Gastrocnemius medialis (tissue), 4 donors: ENCODE measurements around the gene EGLN2. TPM values are rescaled to one million over a fixed set of nuclear protein-coding genes. Genes with fewer than 3 reads are reported as not detected.
"Not testable (repeated sequence)": the region's sequence is repeated elsewhere in the genome, so short reads cannot be mapped to it uniquely, and the experiment has no call there.

ENCODE experiments used
- ATAC-seq, 2 donors: fragments of 150-250 bp; one replicate each; pipeline ENCODE4 v1.9.1; 2016
- DNase-seq, 2 donors: peaks; one replicate each; pipeline ENCODE4 v3.0.0-alpha.2; 2019
- H3K27ac ChIP-seq, 4 donors: fragments of 200-600 bp; sonication (generic); 1 replicate in 1 of 4; 2 replicates in 3 of 4; pipeline ENCODE4 v1.5.1; 2016 to 2018; ENCODE audit warnings: mild to moderate bottlenecking in 2 of 4, moderate library complexity in 1 of 4
- H3K27me3 ChIP-seq, 3 donors: fragments of 200-600 bp; sonication (generic) in 2 of 3; 1 replicate in 1 of 3; 2 replicates in 2 of 3; pipeline versions ENCODE4 v1.5.1 to v1.6.0; 2016 to 2019; ENCODE audit warnings: mild to moderate bottlenecking in 1 of 3, moderate library complexity in 1 of 3
- H3K36me3 ChIP-seq, 2 donors: fragments of 200-600 bp; sonication (generic) in 1 of 2; one replicate each; pipeline ENCODE4 v1.5.1; 2017 to 2018
- H3K4me1 ChIP-seq, 2 donors: fragments of 200-600 bp; sonication (generic) in 1 of 2; one replicate each; pipeline ENCODE4 v1.5.1; 2016 to 2017; ENCODE audit warnings: mild to moderate bottlenecking in 2 of 2
- H3K4me3 ChIP-seq, 4 donors: fragments of 200-600 bp; sonication (generic) in 3 of 4; 1 replicate in 1 of 4; 2 replicates in 3 of 4; pipeline ENCODE4 v1.5.1; 2016 to 2019; ENCODE audit warnings: mild to moderate bottlenecking in 2 of 4
- H3K9me3 ChIP-seq, 3 donors: fragments of 200-600 bp; sonication (generic) in 2 of 3; 1 replicate in 1 of 3; 2 replicates in 2 of 3; pipeline ENCODE4 v1.5.1; 2016 to 2019
- CTCF ChIP-seq, 5 experiments: fragments of 450-650 bp in 3 of 5; fragments of 200-600 bp in 2 of 5; sonication (generic) in 2 of 5; IDR thresholded peaks in 4 of 5; conservative IDR thresholded peaks in 1 of 5; 1 replicate in 4 of 5; 2 replicates in 1 of 5; pipeline ENCODE4 v1.5.1; 2016 to 2019; ENCODE audit warnings: antibody characterized with exemption in 5 of 5, mild to moderate bottlenecking in 3 of 5, moderate library complexity in 3 of 5
- POLR2A ChIP-seq, 2 donors: fragments of 450-650 bp; IDR thresholded peaks; one replicate each; pipeline ENCODE4 v1.6.1; 2017; ENCODE audit warnings: antibody characterized with exemption in 2 of 2, mild to moderate bottlenecking in 2 of 2, moderate library complexity in 2 of 2
- in situ Hi-C, 4 donors: fragments of 200-750 bp; cut with MboI; loops; one replicate each; pipeline versions ENCODE4 v1.15.0 to v1.8.0; 2017; ENCODE audit warnings: low sequenced_read_pairs in 4 of 4
- intact Hi-C: fragments of 100-400 bp; cut with DNase I; formaldehyde crosslinking; loops from one replicate; pipeline ENCODE4 v1.15.1; 2023; ENCODE audit warnings: low total_unique reads
- total RNA-seq, 4 donors: library from RNA; depleted of rRNA; stranded (reverse); fragments of >200 nt; gene quantifications; one replicate each; pipeline versions ENCODE4 v1.1.0 to v1.2.3, GENCODE V29; 2016

EGLN2 gene
- total RNA-seq, 4 donors from 2014 or later: 42.7 to 56.6 (median 47.9) TPM

GRCh38 chr19:40763526-40763925, 35.5 kb upstream of the EGLN2 start:
- no peaks in the 10 kb centered on the region for H3K4me1 ChIP-seq
- H3K27ac ChIP-seq: no peak overlapping the region
- H3K4me3 ChIP-seq: no peak overlapping the region
- no peaks in the 10 kb centered on the region for H3K9me3 ChIP-seq
- no peak for ATAC-seq
- in situ Hi-C loops: no loop called here
- no peak for TF ChIP-seq CTCF (IDR thresholded peaks at IDR 0.05 in 4 of 5, conservative IDR thresholded peaks at IDR 0.05 in 1 of 5)
- no peak for TF ChIP-seq POLR2A (IDR thresholded peaks at IDR 0.05)
- H3K27me3 ChIP-seq: no peaks in the 10 kb centered on the region
- DNase-seq: no peak
- intact Hi-C loops: no loop called here
- peaks cover 0 to 82% of the 10 kb centered on the region in 2 donors for H3K36me3 ChIP-seq

GRCh38 chr19:40763963-40764362, 35.0 kb upstream of the EGLN2 start:
- Histone ChIP-seq H3K27me3 (no peaks in the 10 kb centered on the region), H3K4me1 (no peaks in the 10 kb centered on the region), H3K27ac (no peak overlapping the region), H3K4me3 (no peak overlapping the region), H3K9me3 (no peaks in the 10 kb centered on the region), H3K36me3 (peaks cover 0 to 78% of the 10 kb centered on the region in 2 donors)
- ATAC-seq (no peak), DNase-seq (no peak)
- in situ Hi-C loops: no loop called here
- intact Hi-C loops: no loop called here
- TF ChIP-seq POLR2A (IDR thresholded peaks at IDR 0.05): no peak
- TF ChIP-seq CTCF (IDR thresholded peaks at IDR 0.05 in 4 of 5, conservative IDR thresholded peaks at IDR 0.05 in 1 of 5): no peak

- H3K4me3 ChIP-seq, H3K4me1 ChIP-seq, H3K27me3 ChIP-seq, H3K9me3 ChIP-seq, ATAC-seq, intact Hi-C loops, DNase-seq, in situ Hi-C loops, H3K27ac ChIP-seq: not testable (repeated sequence)
- H3K36me3 ChIP-seq: peaks cover 0 to 53% of the 10 kb centered on the region in 2 donors
Observed at GRCh38 chr19:40766385-40766784, 32.6 kb upstream of the EGLN2 start.

GRCh38 chr19:40768869-40769268, 30.1 kb upstream of the EGLN2 start:
- TF ChIP-seq POLR2A (IDR thresholded peaks at IDR 0.05): no peak
- TF ChIP-seq CTCF (IDR thresholded peaks at IDR 0.05 in 4 of 5, conservative IDR thresholded peaks at IDR 0.05 in 1 of 5): no peak
- Histone ChIP-seq H3K36me3 (peaks cover 0 to 28% of the 10 kb centered on the region in 2 donors), H3K4me1 (no peaks in the 10 kb centered on the region), H3K27me3 (no peaks in the 10 kb centered on the region), H3K27ac (no peak overlapping the region), H3K4me3 (no peak overlapping the region), H3K9me3 (no peaks in the 10 kb centered on the region)
- intact Hi-C loops: no loop called here
- ATAC-seq (no peak), DNase-seq (no peak)
- in situ Hi-C loops: no loop called here

GRCh38 chr19:40771101-40771862, 27.7 kb upstream of the EGLN2 start:
- H3K9me3 ChIP-seq, intact Hi-C loops, H3K4me3 ChIP-seq, in situ Hi-C loops, H3K27ac ChIP-seq, DNase-seq, H3K27me3 ChIP-seq, ATAC-seq, H3K4me1 ChIP-seq, H3K36me3 ChIP-seq: not testable (repeated sequence)
